ENCODE data around the gene TDRD1. TPM values are rescaled to one million over a fixed set of nuclear protein-coding genes. Genes with fewer than 3 reads are reported as not detected.

TDRD1 gene
- total RNA-seq, 1 experiment from 2014 or later, result not detected

DNA sequence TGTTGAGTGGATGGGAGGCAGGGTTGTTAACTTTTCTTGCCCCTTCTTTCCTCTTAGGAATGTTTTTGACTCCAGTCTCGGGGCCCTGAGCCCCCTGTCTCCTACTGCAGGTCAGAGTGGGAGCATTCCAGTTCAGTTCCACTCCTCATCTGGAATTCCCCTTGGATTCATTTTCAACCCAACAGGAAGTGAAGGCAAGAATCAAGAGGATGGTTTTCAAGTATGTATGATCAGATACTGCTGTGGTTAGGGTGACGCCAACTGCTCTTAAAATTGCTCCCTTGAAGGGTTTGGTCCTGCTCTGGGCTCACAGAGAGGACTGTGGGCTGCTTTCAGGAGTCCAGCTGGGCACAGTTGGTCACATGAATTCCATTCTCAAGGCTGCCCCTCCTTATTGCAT lies 81.9 kb downstream of the TDRD1 start:
- DNase-seq (ENCODE audit: low spot score), result peak; percentile 88

DNA sequence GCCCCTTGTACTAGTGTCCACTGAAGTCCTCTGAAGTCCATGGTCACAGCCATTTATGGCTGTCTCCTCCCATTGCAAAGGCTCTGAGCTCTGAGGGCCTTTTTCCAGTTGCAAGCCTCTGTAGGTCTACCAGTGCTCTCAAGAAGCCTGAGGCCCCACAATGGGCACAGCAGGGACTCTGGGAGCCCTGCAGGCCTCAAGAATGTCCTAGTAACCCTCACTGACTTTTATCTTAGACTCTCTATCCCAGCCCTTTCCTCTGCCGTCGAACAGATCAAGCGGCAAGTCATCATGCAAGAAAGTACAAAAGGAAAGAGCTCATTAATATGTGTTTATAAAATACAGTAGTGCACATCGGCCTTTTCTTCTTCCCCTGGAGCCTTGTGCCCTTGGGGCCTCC lies 83.3 kb downstream of the TDRD1 start:
- no peak for DNase-seq (ENCODE audit: low spot score)

- no peak for DNase-seq (ENCODE audit: low spot score)
These were observed 86.4 kb downstream of the TDRD1 start for GRCh38 chr10:114265392-114266053.

GRCh38 chr10:114266521-114266920 lies 87.4 kb downstream of the TDRD1 start:
- DNase-seq (ENCODE audit: low spot score), result peak; percentile 91

GRCh38 chr10:114271075-114271778 lies 92.1 kb downstream of the TDRD1 start:
- DNase-seq (ENCODE audit: low spot score), result peak; percentile 86

GRCh38 chr10:114271779-114272167 lies 92.6 kb downstream of the TDRD1 start:
- DNase-seq (ENCODE audit: low spot score), result peak; percentile 96

DNA sequence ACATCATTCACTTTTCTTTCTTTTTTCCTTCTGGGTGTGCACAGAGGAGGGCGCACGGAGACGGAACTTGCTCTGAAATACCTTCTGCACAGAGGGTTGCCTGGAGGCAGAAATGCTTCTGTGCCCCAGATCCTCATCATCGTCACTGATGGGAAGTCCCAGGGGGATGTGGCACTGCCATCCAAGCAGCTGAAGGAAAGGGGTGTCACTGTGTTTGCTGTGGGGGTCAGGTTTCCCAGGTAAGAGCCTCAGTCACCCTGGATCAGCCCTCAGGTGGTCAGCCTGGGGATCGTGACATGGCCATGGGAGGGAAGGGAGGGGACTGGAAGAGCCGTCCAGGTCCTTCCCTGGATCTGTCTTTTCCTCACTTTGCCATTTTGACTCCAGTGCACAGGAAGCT lies 93.5 kb downstream of the TDRD1 start:
- DNase-seq (ENCODE audit: low spot score), result no peak

DNA sequence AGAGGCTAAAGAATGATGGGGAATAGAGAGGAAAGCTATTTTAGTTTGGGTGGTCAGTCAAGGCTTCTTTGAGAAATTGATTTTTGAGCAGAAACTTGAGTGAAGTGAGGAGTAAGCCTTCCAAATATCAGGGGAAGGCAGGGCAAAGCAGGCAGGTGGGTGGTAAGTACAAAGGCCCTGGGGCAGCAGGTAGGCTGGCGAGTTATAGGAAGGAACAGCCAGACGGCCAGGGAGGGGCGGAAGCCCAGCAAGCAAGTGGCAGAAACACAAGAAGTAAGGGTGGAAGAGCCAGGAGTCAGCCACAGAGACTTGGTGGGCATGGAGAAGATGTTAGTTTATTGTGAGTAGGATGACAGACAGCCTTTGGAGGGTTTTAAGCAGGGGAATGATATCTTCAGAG lies 94.8 kb downstream of the TDRD1 start:
- no peak for DNase-seq (ENCODE audit: low spot score)

GRCh38 chr10:114274616-114275453 lies 95.7 kb downstream of the TDRD1 start:
- DNase-seq (ENCODE audit: low spot score), result no peak

GRCh38 chr10:114276066-114276465 lies 96.9 kb downstream of the TDRD1 start:
- DNase-seq (ENCODE audit: low spot score), result no peak

DNA sequence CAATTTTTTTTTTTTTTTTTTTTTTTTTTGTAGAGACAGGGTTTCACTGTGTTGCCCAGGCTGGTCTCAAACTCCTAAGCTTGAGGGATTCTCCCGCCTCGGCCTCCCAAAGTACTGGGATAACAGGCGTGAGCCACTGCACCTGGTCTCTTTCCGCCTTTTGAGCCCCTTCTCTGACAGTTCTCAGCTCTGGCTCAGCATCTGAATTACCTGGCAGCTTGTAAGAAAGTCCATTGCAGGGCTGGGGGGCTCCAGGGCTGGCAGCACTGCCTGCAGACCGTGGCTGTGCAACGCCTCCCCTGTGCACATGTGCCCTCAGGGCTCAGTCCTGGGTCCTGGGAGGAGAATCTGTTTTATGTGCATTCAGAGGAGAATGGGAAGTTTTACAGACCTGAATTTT lies 97.5 kb downstream of the TDRD1 start:
- no peak for DNase-seq (ENCODE audit: low spot score)

- no peak for DNase-seq (ENCODE audit: low spot score)
These were observed 99.2 kb downstream of the TDRD1 start for GRCh38 chr10:114278140-114278883.

DNA sequence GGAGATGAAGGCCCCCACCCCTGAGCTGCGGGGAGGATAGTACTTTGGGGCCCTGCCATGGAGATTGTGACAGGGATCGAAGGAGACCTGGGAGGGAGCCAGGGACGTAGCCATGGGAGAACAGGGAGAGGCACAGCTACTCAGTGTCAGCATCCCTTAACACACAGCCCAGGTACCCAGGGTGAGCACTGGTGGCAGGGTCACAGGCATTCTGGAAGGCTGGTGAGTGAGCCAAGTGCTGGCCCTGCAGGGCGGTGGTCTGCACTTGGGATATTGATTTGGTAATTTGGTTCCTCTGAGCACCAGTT lies 99.7 kb downstream of the TDRD1 start:
- no peak for DNase-seq (ENCODE audit: low spot score)

DNA sequence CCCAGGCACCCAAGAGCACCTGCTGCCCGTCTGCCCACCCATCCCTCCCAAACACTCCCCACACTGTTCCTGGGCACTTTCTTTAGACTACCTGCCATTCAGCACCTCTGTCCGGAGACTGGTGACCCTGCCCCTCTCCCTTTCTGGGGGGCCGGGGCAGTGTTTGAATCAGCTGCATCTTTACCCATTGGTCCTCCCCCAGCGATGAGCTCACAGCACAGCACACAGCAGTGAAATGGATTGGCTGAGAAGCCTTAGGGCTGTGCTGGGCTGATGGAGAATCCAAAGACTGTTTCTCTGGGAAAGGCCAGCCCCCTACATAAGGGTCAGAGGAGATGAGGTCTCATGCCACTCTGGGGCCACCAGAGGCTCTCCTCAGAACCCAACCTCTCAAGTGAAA lies 100.1 kb downstream of the TDRD1 start:
- DNase-seq (ENCODE audit: low spot score), result no peak

- DNase-seq (ENCODE audit: low spot score), result no peak
These were observed 100.9 kb downstream of the TDRD1 start for GRCh38 chr10:114279901-114280644.

- no peak for DNase-seq (ENCODE audit: low spot score)
These were observed 101.9 kb downstream of the TDRD1 start for GRCh38 chr10:114281006-114281405.

DNA sequence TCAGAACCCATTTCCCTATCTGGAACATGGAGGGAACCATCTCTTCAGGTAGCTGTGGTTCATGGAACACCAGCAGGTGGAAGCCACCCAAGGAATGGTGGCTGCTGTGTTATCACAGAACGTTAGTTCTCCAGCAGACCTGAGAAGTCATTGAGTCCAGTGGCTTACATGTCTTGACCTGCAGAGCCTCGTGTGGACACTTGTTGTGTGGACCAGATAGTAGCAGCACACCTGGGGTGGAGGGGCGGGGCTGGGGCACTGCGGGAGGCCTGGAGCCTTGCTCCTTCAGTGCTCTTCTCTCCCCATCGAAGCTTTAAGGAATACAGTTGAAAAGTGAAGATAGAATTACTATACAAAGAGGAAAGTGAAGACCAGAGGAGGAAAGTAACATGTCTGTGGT lies 102.3 kb downstream of the TDRD1 start:
- DNase-seq (ENCODE audit: low spot score), result no peak

Measured in H4 (cell line).